HS-5 (cell line): ENCODE data around the gene CLNK.
A peak's percentile ranks its signal among the peaks of the same experiment; 100 is the strongest.

ENCODE experiments used
- DNase-seq: peaks from one replicate; pipeline ENCODE4 v3.0.0-alpha.2; 2012; ENCODE audit warnings: low read depth

Gene CLNK

GRCh38 chr4:10612476-10612875 is 72.1 kb downstream of the CLNK start:
- DNase-seq, result no peak

- peak; percentile 78 for DNase-seq
These were observed 72.9 kb downstream of the CLNK start for GRCh38 chr4:10611673-10612072.

GRCh38 chr4:10608501-10609219 is 75.9 kb downstream of the CLNK start:
- DNase-seq, result no peak

- no peak for DNase-seq
These were observed 77.4 kb downstream of the CLNK start for GRCh38 chr4:10607206-10607605.

- DNase-seq, result no peak
These were observed 77.9 kb downstream of the CLNK start for GRCh38 chr4:10606483-10607155.

GRCh38 chr4:10605746-10606482 is 78.7 kb downstream of the CLNK start:
- DNase-seq, result peak; percentile 24

- DNase-seq, result no peak
These were observed 79.5 kb downstream of the CLNK start for GRCh38 chr4:10605031-10605430.

GRCh38 chr4:10599574-10599973 is 85.0 kb downstream of the CLNK start:
- no peak for DNase-seq

- DNase-seq, result no peak
These were observed 85.7 kb downstream of the CLNK start for GRCh38 chr4:10598829-10599228.

- DNase-seq, result no peak
These were observed 87.8 kb downstream of the CLNK start for GRCh38 chr4:10596586-10597290.

GRCh38 chr4:10593130-10593529 is 91.4 kb downstream of the CLNK start:
- DNase-seq, result no peak

- peak; percentile 51 for DNase-seq
These were observed 93.7 kb downstream of the CLNK start for GRCh38 chr4:10590896-10591295.

GRCh38 chr4:10589799-10590198 is 94.8 kb downstream of the CLNK start:
- DNase-seq, result no peak

GRCh38 chr4:10589321-10589720 is 95.2 kb downstream of the CLNK start:
- DNase-seq, result no peak

GRCh38 chr4:10587697-10588096 is 96.9 kb downstream of the CLNK start:
- no peak for DNase-seq

GRCh38 chr4:10587296-10587695 is 97.3 kb downstream of the CLNK start:
- DNase-seq, result no peak

GRCh38 chr4:10584042-10584441 is 100.5 kb downstream of the CLNK start:
- peak; percentile 38 for DNase-seq

GRCh38 chr4:10582951-10583350 is 101.6 kb downstream of the CLNK start:
- no peak for DNase-seq

GRCh38 chr4:10582059-10582686 is 102.4 kb downstream of the CLNK start:
- no peak for DNase-seq

- no peak for DNase-seq
These were observed 103.5 kb downstream of the CLNK start for GRCh38 chr4:10581022-10581421.

GRCh38 chr4:10579648-10580047 is 104.9 kb downstream of the CLNK start:
- no peak for DNase-seq
